H9 (cell line): ENCODE measurements around the gene KREMEN2. TPM values are rescaled to one million over a fixed set of nuclear protein-coding genes. Genes with fewer than 3 reads are reported as not detected.

Experiments used
- DNase-seq: peaks from one replicate; pipeline ENCODE4 v3.0.0-alpha.2; 2017
- H2AFZ ChIP-seq: one replicate; pipeline ENCODE4 v1.6.1; 2013; ENCODE audit warnings: mild to moderate bottlenecking, low read length, control low read depth, moderate library complexity
- H2AK5ac ChIP-seq: 2 replicates; pipeline ENCODE4 v1.6.1; 2013; ENCODE audit warnings: low read length, control low read depth, mixed read lengths; ENCODE audit not compliant: insufficient read length
- H2BK120ac ChIP-seq: one replicate; pipeline ENCODE4 v1.6.1; 2013; ENCODE audit warnings: low read depth, mild to moderate bottlenecking, low read length, control low read depth, inconsistent platforms; ENCODE audit not compliant: poor library complexity, severe bottlenecking
- H2BK12ac ChIP-seq: 2 replicates; pipeline ENCODE4 v1.6.1; 2013; ENCODE audit warnings: low read length, control low read depth, mixed read lengths, low read depth; ENCODE audit not compliant: insufficient read length
- H2BK15ac ChIP-seq: 2 replicates; pipeline ENCODE4 v1.6.1; 2013; ENCODE audit warnings: low read depth, low read length, control low read depth
- H2BK20ac ChIP-seq: one replicate; pipeline ENCODE4 v1.6.1; 2013; ENCODE audit warnings: low read depth, mild to moderate bottlenecking, low read length, control low read depth, inconsistent platforms; ENCODE audit not compliant: poor library complexity, severe bottlenecking
- H2BK5ac ChIP-seq: 2 replicates; pipeline ENCODE4 v1.6.1; 2013; ENCODE audit warnings: low read length, control low read depth, mixed read lengths; ENCODE audit not compliant: insufficient read length
- H3K14ac ChIP-seq: 2 replicates; pipeline ENCODE4 v1.6.1; 2013; ENCODE audit warnings: low read length, control low read depth; ENCODE audit not compliant: insufficient read depth
- H3K18ac ChIP-seq: 2 replicates; pipeline ENCODE4 v1.6.1; 2013; ENCODE audit warnings: low read depth, mild to moderate bottlenecking, mixed read lengths, low read length, control low read depth; ENCODE audit not compliant: insufficient read length
- H3K23ac ChIP-seq: 2 replicates; pipeline ENCODE4 v1.6.1; 2013; ENCODE audit warnings: low read length, control low read depth, mixed read lengths, low read depth; ENCODE audit not compliant: insufficient read length
- H3K23me2 ChIP-seq: 2 replicates; pipeline ENCODE4 v1.6.1; 2013; ENCODE audit warnings: low read depth, mild to moderate bottlenecking, mixed read lengths, low read length, control low read depth; ENCODE audit not compliant: insufficient read length, poor library complexity, severe bottlenecking
- H3K27ac ChIP-seq: 2 replicates; pipeline ENCODE4 v1.5.1; 2013; ENCODE audit warnings: low read length, control low read depth, mixed read lengths, low read depth; ENCODE audit not compliant: insufficient read length
- H3K27me3 ChIP-seq: 2 replicates; pipeline ENCODE4 v1.6.1; 2013; ENCODE audit warnings: low read length, control low read depth, inconsistent platforms; ENCODE audit not compliant: insufficient read depth
- H3K4ac ChIP-seq: 2 replicates; pipeline ENCODE4 v1.6.1; 2013; ENCODE audit warnings: low read depth, mild to moderate bottlenecking, control low read depth, inconsistent platforms, low read length, moderate library complexity
- H3K4me1 ChIP-seq: 2 replicates; pipeline ENCODE4 v1.6.1; 2013; ENCODE audit warnings: low read length, control low read depth, inconsistent platforms; ENCODE audit not compliant: insufficient read depth
- H3K4me2 ChIP-seq: 2 replicates; pipeline ENCODE4 v1.6.1; 2013; ENCODE audit warnings: low read length, control low read depth, mixed read lengths; ENCODE audit not compliant: insufficient read length, insufficient read depth
- H3K56ac ChIP-seq: 2 replicates; pipeline ENCODE4 v1.6.1; 2013; ENCODE audit warnings: low read depth, mild to moderate bottlenecking, mixed read lengths, low read length, control low read depth; ENCODE audit not compliant: insufficient read length
- H3K79me1 ChIP-seq: 2 replicates; pipeline ENCODE4 v1.6.1; 2013; ENCODE audit warnings: low read depth, mild to moderate bottlenecking, moderate library complexity, low read length, control low read depth, inconsistent platforms; ENCODE audit not compliant: insufficient read depth, poor library complexity, severe bottlenecking
- H3K79me2 ChIP-seq: 2 replicates; pipeline ENCODE4 v1.6.1; 2013; ENCODE audit warnings: low read length, control low read depth, inconsistent platforms; ENCODE audit not compliant: insufficient read depth
- H3K9ac ChIP-seq: 2 replicates; pipeline ENCODE4 v1.6.1; 2013; ENCODE audit warnings: low read length, control low read depth, mixed read lengths; ENCODE audit not compliant: insufficient read length; ENCODE audit errors: extremely low read depth
- H3K9me3 ChIP-seq: one replicate; pipeline ENCODE4 v1.6.1; 2013; ENCODE audit warnings: low read depth, low read length, inconsistent platforms; ENCODE audit not compliant: control insufficient read depth
- H3T11ph ChIP-seq: one replicate; pipeline ENCODE4 v1.6.1; 2013; ENCODE audit warnings: mild to moderate bottlenecking, low read length, control low read depth, inconsistent platforms
- H4K20me1 ChIP-seq: one replicate; pipeline ENCODE4 v1.6.1; 2013; ENCODE audit not compliant: control insufficient read depth, insufficient read length, insufficient read depth
- H4K5ac ChIP-seq: 2 replicates; pipeline ENCODE4 v1.6.1; 2013; ENCODE audit warnings: low read depth, mild to moderate bottlenecking, mixed read lengths, low read length, control low read depth; ENCODE audit not compliant: insufficient read length
- H4K8ac ChIP-seq: replicated peaks from 2 replicates; pipeline ENCODE4 v1.6.1; 2013; ENCODE audit warnings: low read length, control low read depth, mixed read lengths, low read depth; ENCODE audit not compliant: insufficient read length
- H4K91ac ChIP-seq: 2 replicates; pipeline ENCODE4 v1.6.1; 2013; ENCODE audit warnings: low read depth, mild to moderate bottlenecking, moderate library complexity, mixed read lengths, low read length, control low read depth; ENCODE audit not compliant: insufficient read length
- H3K27ac Mint-ChIP-seq, 3 experiments: 2 replicates in 2 of 3; 3 replicates in 1 of 3; pipeline ENCODE4 v1.8.0; 2020 to 2021; ENCODE audit warnings: mixed read lengths in 3 of 3, mild to moderate bottlenecking in 1 of 3, moderate library complexity in 1 of 3
- H3K27me3 Mint-ChIP-seq: 2 replicates; pipeline ENCODE4 v1.8.0; 2021; ENCODE audit warnings: low read depth, mild to moderate bottlenecking, moderate library complexity, mixed read lengths
- H3K36me3 Mint-ChIP-seq, 3 experiments: 2 replicates in 2 of 3; 3 replicates in 1 of 3; pipeline ENCODE4 v1.8.0; 2020 to 2021; ENCODE audit warnings: low read depth in 3 of 3, mixed read lengths in 3 of 3; ENCODE audit not compliant: insufficient read depth in 1 of 3
- H3K4me1 Mint-ChIP-seq, 2 experiments: 2 replicates each; pipeline ENCODE4 v1.8.0; 2020; ENCODE audit warnings: mixed read lengths in 2 of 2
- H3K4me3 Mint-ChIP-seq, 2 experiments: 2 replicates in 1 of 2; 3 replicates in 1 of 2; pipeline ENCODE4 v1.8.0; 2020 to 2021; ENCODE audit warnings: mild to moderate bottlenecking in 2 of 2, mixed read lengths in 2 of 2, moderate library complexity in 1 of 2
- H3K9me3 Mint-ChIP-seq, 2 experiments: 2 replicates in 1 of 2; 3 replicates in 1 of 2; pipeline ENCODE4 v1.8.0; 2020; ENCODE audit warnings: mild to moderate bottlenecking in 2 of 2, mixed read lengths in 2 of 2, moderate library complexity in 1 of 2
- WGBS: extraction: QIAGEN DNeasy Blood & Tissue Kit; methylation state at CpG from one replicate; pipeline ENCODE4 v1.1.7; 2013; ENCODE audit warnings: missing lambda C conversion rate, low lambda C conversion rate, mixed read lengths; ENCODE audit not compliant: insufficient read length; ENCODE audit errors: extremely low coverage; 5-methylcytosine and 5-hydroxymethylcytosine counted together
- total RNA-seq: library from RNA; stranded (reverse); gene quantifications from 2 replicates; pipeline ENCODE4 v1.2.1, GENCODE V29; 2021
- TF ChIP-seq, protein P1 (sequence below): fragments of 200-600 bp; sonication (generic); conservative IDR thresholded peaks from 3 replicates; pipeline ENCODE4 v1.8.0; 2021; ENCODE audit warnings: antibody characterized with exemption, mild to moderate bottlenecking

KREMEN2 gene
- total RNA-seq, 1 experiment from 2014 or later, result 12.8 TPM

DNA sequence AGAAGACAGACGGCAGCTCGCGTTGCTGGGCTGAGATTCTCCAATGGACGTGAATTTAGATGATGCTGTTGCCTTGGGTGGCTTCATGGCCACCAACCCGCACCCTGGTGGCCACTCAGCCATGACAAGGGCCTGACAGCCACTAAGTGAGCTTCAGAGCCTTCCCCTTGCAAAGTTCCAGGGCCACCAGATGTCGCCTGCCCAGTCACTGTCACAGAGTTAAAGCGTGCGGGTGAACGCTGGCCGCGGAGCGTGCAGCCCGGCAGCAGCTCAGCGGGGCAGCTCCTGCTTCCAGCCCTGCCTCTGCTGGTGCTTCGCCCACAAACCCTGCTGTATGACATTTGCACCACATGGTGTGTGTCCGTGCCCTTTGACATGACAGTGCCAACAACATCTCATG is 13.3 kb upstream of the KREMEN2 start:
- no peaks in the 10 kb centered on the region; a peak in 2 of 5 replicates for H3K9me3 Mint-ChIP-seq
- no peaks in the 10 kb centered on the region for H3K79me1 ChIP-seq
- H3K36me3 Mint-ChIP-seq, result peaks cover 0 to 9% (median 5%) of the 10 kb centered on the region in 3 experiments; a peak in 3 of 7 replicates
- no peak overlapping the region for H3K4me3 Mint-ChIP-seq
- no CpG with 5 or more reads among the region's 16 CpGs for WGBS
- no peak overlapping the region for H3K56ac ChIP-seq
- peaks cover 3% of the 10 kb centered on the region; the same call in 1 of the 2 replicates for H3K4me1 ChIP-seq
- H2BK15ac ChIP-seq, result no peak overlapping the region
- no peaks in the 10 kb centered on the region for H3K23me2 ChIP-seq
- no peaks in the 10 kb centered on the region for H3K79me2 ChIP-seq
- no peak overlapping the region for H3T11ph ChIP-seq
- no peak overlapping the region for H2AK5ac ChIP-seq
- no peak overlapping the region for H2BK120ac ChIP-seq
- no peak overlapping the region for H3K9ac ChIP-seq
- H2BK5ac ChIP-seq, result no peak overlapping the region
- H2BK12ac ChIP-seq, result no peak overlapping the region
- no peak for DNase-seq
- no peak overlapping the region for H3K14ac ChIP-seq
- H4K5ac ChIP-seq, result no peak overlapping the region
- H3K23ac ChIP-seq, result no peak overlapping the region
- H4K20me1 ChIP-seq, result no peaks in the 10 kb centered on the region
- no peaks in the 10 kb centered on the region for H3K27me3 ChIP-seq
- no peak overlapping the region for H3K18ac ChIP-seq
- TF ChIP-seq, protein P1, sequence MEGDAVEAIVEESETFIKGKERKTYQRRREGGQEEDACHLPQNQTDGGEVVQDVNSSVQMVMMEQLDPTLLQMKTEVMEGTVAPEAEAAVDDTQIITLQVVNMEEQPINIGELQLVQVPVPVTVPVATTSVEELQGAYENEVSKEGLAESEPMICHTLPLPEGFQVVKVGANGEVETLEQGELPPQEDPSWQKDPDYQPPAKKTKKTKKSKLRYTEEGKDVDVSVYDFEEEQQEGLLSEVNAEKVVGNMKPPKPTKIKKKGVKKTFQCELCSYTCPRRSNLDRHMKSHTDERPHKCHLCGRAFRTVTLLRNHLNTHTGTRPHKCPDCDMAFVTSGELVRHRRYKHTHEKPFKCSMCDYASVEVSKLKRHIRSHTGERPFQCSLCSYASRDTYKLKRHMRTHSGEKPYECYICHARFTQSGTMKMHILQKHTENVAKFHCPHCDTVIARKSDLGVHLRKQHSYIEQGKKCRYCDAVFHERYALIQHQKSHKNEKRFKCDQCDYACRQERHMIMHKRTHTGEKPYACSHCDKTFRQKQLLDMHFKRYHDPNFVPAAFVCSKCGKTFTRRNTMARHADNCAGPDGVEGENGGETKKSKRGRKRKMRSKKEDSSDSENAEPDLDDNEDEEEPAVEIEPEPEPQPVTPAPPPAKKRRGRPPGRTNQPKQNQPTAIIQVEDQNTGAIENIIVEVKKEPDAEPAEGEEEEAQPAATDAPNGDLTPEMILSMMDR, result no peak
- H3K27ac ChIP-seq, result no peak overlapping the region
- H4K91ac ChIP-seq, result no peak overlapping the region
- H3K4me2 ChIP-seq, result no peak overlapping the region
- no peak overlapping the region for H3K27ac Mint-ChIP-seq
- H4K8ac ChIP-seq, result no peak overlapping the region
- H3K4ac ChIP-seq, result no peak overlapping the region
- peaks cover 2% of the 10 kb centered on the region; the same call in 1 of the 2 replicates for H3K27me3 Mint-ChIP-seq
- no peaks in the 10 kb centered on the region for H3K9me3 ChIP-seq
- H2BK20ac ChIP-seq, result no peak overlapping the region
- peaks cover 6 to 11% of the 10 kb centered on the region in 2 experiments for H3K4me1 Mint-ChIP-seq
- H2AFZ ChIP-seq, result no peak overlapping the region
